A549 (cell line): ENCODE results near the gene ZGLP1. TPM values are rescaled to one million over a fixed set of nuclear protein-coding genes. Genes with fewer than 3 reads are reported as not detected.

Experiments used
- ATAC-seq, 2 experiments: fragments of 200-7000 bp in 1 of 2; fragments of >200 bp in 1 of 2; cut with Nextera tagmentation in 1 of 2; cut with Tn5 transposase in 1 of 2; 3 replicates each; pipeline versions ENCODE4 v1.8.0 to v1.9.1; 2018 to 2020; ENCODE audit warnings: mild to moderate bottlenecking in 1 of 2, moderate library complexity in 1 of 2
- CTCF ChIA-PET: fragments of 300-600 bp; sonication (Branson Sonifier 250); formaldehyde crosslinking; extraction: SDS; loops from one replicate; lab custom pipeline; 2021; ENCODE audit warnings: antibody characterized with exemption, inconsistent platforms; lab: Yijun Ruan, JAX
- POLR2A ChIA-PET: fragments of 350-600 bp; formaldehyde crosslinking; extraction: SDS; loops from one replicate; lab custom pipeline; 2021; ENCODE audit warnings: antibody characterized with exemption, inconsistent platforms; lab: Yijun Ruan, JAX
- DNase-seq, 2 experiments: peaks; one replicate each; pipeline versions ENCODE4 v3.0.0 to v3.0.0-alpha.2; 2011 to 2016; ENCODE audit warnings: low read depth in 1 of 2, low spot score in 1 of 2
- FAIRE-seq: peaks from 2 replicates; lab custom pipeline; 2011; peaks lifted over from hg19 to GRCh38; lab: Jason Lieb, UNC
- H3K27ac ChIP-seq, 2 experiments: fragments of >200 bp; sonication (Bioruptor Twin); formaldehyde crosslinking; 3 replicates each; pipeline ENCODE4 v1.5.1; 2016 to 2017
- H3K4me1 ChIP-seq: fragments of >200 bp; sonication (Bioruptor Twin); formaldehyde crosslinking; 3 replicates; pipeline ENCODE4 v1.6.1; 2016
- H3K4me2 ChIP-seq: fragments of >200 bp; sonication (Bioruptor Twin); formaldehyde crosslinking; 3 replicates; pipeline ENCODE4 v1.6.1; 2016
- H3K4me3 ChIP-seq: fragments of >200 bp; sonication (Bioruptor Twin); formaldehyde crosslinking; 3 replicates; pipeline ENCODE4 v1.5.1; 2016
- H3K9me3 ChIP-seq: fragments of >200 bp; sonication (Bioruptor Twin); formaldehyde crosslinking; 3 replicates; pipeline ENCODE4 v1.6.1; 2016
- BHLHE40 ChIP-seq: IDR thresholded peaks from 2 replicates; pipeline ENCODE4 v1.6.1; 2012; ENCODE audit warnings: low read depth, low read length, inconsistent platforms
- CBX2 ChIP-seq: fragments of 200-600 bp; sonication (generic); IDR thresholded peaks from 2 replicates; pipeline ENCODE4 v1.6.1; 2016; ENCODE audit warnings: low read depth, mild to moderate bottlenecking, borderline replicate concordance
- CEBPB ChIP-seq, 2 experiments: fragments of >200 bp in 1 of 2; sonication (Bioruptor Twin) in 1 of 2; formaldehyde crosslinking in 1 of 2; IDR thresholded peaks; 2 replicates each; pipeline ENCODE4 v1.6.1; 2012 to 2016
- CHD2 ChIP-seq: fragments of 150-350 bp; IDR thresholded peaks from 2 replicates; pipeline ENCODE4 v1.6.1; 2014; ENCODE audit warnings: low read length; ENCODE audit not compliant: partially characterized antibody
- CHD4 ChIP-seq: fragments of 200-600 bp; sonication (generic); IDR thresholded peaks from 2 replicates; pipeline ENCODE4 v1.6.1; 2016; ENCODE audit warnings: antibody characterized with exemption, mild to moderate bottlenecking, borderline replicate concordance
- EHF ChIP-seq: fragments of 250-450 bp; sonication (Bioruptor Pico); IDR thresholded peaks from 2 replicates; pipeline ENCODE4 v1.5.0; 2020; ENCODE audit warnings: mild to moderate bottlenecking
- ESRRA ChIP-seq: fragments of 150-350 bp; IDR thresholded peaks from 2 replicates; pipeline ENCODE4 v1.6.1; 2014; ENCODE audit warnings: mild to moderate bottlenecking, low read length, borderline replicate concordance
- FOSB ChIP-seq: fragments of 250-450 bp; sonication (Bioruptor Pico); IDR thresholded peaks from 2 replicates; pipeline ENCODE4 v1.5.0; 2020; ENCODE audit warnings: mild to moderate bottlenecking, moderate library complexity
- FOSL2 ChIP-seq, 2 experiments: fragments of 450-650 bp in 1 of 2; fragments of >200 bp in 1 of 2; sonication (Bioruptor Twin) in 1 of 2; formaldehyde crosslinking; IDR thresholded peaks; 2 replicates each; pipeline versions ENCODE4 v1.5.0 to v1.6.1; 2016 to 2020; ENCODE audit warnings: mild to moderate bottlenecking in 1 of 2, moderate library complexity in 1 of 2
- FOXS1 ChIP-seq: fragments of 250-450 bp; sonication (Bioruptor Pico); IDR thresholded peaks from 2 replicates; pipeline ENCODE4 v1.5.0; 2020; ENCODE audit warnings: mild to moderate bottlenecking, moderate library complexity
- GATA3 ChIP-seq: IDR thresholded peaks from 2 replicates; pipeline ENCODE4 v1.6.1; 2012; ENCODE audit warnings: borderline replicate concordance
- HES2 ChIP-seq: fragments of >200 bp; sonication (Bioruptor Twin); formaldehyde crosslinking; IDR thresholded peaks from 2 replicates; pipeline ENCODE4 v1.6.1; 2016
- HEYL ChIP-seq: fragments of 250-450 bp; sonication (Bioruptor Pico); IDR thresholded peaks from 2 replicates; pipeline ENCODE4 v1.8.0; 2021; ENCODE audit warnings: mild to moderate bottlenecking, moderate library complexity
- HOXB13 ChIP-seq: fragments of 250-450 bp; sonication (Bioruptor Pico); IDR thresholded peaks from 2 replicates; pipeline ENCODE4 v1.5.0; 2020; ENCODE audit warnings: low read depth, mild to moderate bottlenecking, moderate library complexity
- HOXB5 ChIP-seq: fragments of 250-450 bp; sonication (Bioruptor Pico); IDR thresholded peaks from 2 replicates; pipeline ENCODE4 v1.5.0; 2020; ENCODE audit warnings: mild to moderate bottlenecking, moderate library complexity
- JUN ChIP-seq, 2 experiments: fragments of >200 bp; sonication (Bioruptor Twin); formaldehyde crosslinking; IDR thresholded peaks; 2 replicates in 1 of 2; 3 replicates in 1 of 2; pipeline ENCODE4 v1.6.1; 2016 to 2017
- MAZ ChIP-seq: fragments of 150-350 bp; IDR thresholded peaks from 2 replicates; pipeline ENCODE4 v1.6.1; 2014; ENCODE audit warnings: antibody characterized with exemption, low read depth, low read length, borderline replicate concordance
- MYC ChIP-seq: IDR thresholded peaks from 2 replicates; pipeline ENCODE4 v1.6.1; 2012; ENCODE audit warnings: mild to moderate bottlenecking, inconsistent platforms, low read length, improper control_type of control experiment, borderline replicate concordance
- NFE2L2 ChIP-seq: fragments of 150-350 bp; conservative IDR thresholded peaks from 2 replicates; pipeline ENCODE4 v1.6.1; 2014; ENCODE audit warnings: low read length
- NPAS2 ChIP-seq: fragments of 250-450 bp; sonication (Bioruptor Pico); IDR thresholded peaks from 2 replicates; pipeline ENCODE4 v1.8.0; 2022; ENCODE audit warnings: mild to moderate bottlenecking, moderate library complexity, borderline replicate concordance
- RAD21 ChIP-seq, 2 experiments: fragments of >200 bp in 1 of 2; sonication (Bioruptor Twin) in 1 of 2; formaldehyde crosslinking in 1 of 2; IDR thresholded peaks in 1 of 2; conservative IDR thresholded peaks in 1 of 2; 2 replicates in 1 of 2; 3 replicates in 1 of 2; pipeline ENCODE4 v1.6.1; 2012 to 2018; ENCODE audit warnings: inconsistent platforms in 1 of 2
- RARB ChIP-seq: fragments of 250-450 bp; sonication (Bioruptor Pico); IDR thresholded peaks from 2 replicates; pipeline ENCODE4 v1.8.0; 2021; ENCODE audit warnings: mild to moderate bottlenecking, moderate library complexity
- RCOR1 ChIP-seq: fragments of 150-350 bp; IDR thresholded peaks from 2 replicates; pipeline ENCODE4 v1.6.1; 2014; ENCODE audit warnings: antibody characterized with exemption, low read length, low read depth
- RFX5 ChIP-seq: fragments of 450-650 bp; IDR thresholded peaks from 2 replicates; pipeline ENCODE4 v1.7.1; 2014; ENCODE audit warnings: antibody characterized with exemption, mild to moderate bottlenecking, moderate library complexity
- RNF2 ChIP-seq: fragments of 200-600 bp; sonication (generic); IDR thresholded peaks from 2 replicates; pipeline ENCODE4 v1.6.1; 2016; ENCODE audit warnings: low read depth, mild to moderate bottlenecking, antibody characterized with exemption, moderate library complexity, borderline replicate concordance
- SMC3 ChIP-seq: fragments of >200 bp; sonication (Bioruptor Twin); formaldehyde crosslinking; IDR thresholded peaks from 3 replicates; pipeline ENCODE4 v1.6.1; 2018; ENCODE audit warnings: inconsistent platforms
- SREBF2 ChIP-seq: fragments of 450-650 bp; IDR thresholded peaks from 2 replicates; pipeline ENCODE4 v1.6.1; 2014; ENCODE audit warnings: mild to moderate bottlenecking, moderate library complexity
- TFCP2L1 ChIP-seq: fragments of 250-450 bp; sonication (Bioruptor Pico); IDR thresholded peaks from 2 replicates; pipeline ENCODE4 v1.5.0; 2021; ENCODE audit warnings: mild to moderate bottlenecking
- TP53 ChIP-seq: fragments of 250-450 bp; sonication (Bioruptor Pico); IDR thresholded peaks from 2 replicates; pipeline ENCODE4 v1.5.0; 2021; ENCODE audit warnings: mild to moderate bottlenecking, moderate library complexity
- ZC3H11A ChIP-seq: fragments of 450-650 bp; IDR thresholded peaks from 2 replicates; pipeline ENCODE4 v1.6.1; 2014; ENCODE audit warnings: antibody characterized with exemption, mild to moderate bottlenecking
- WGBS: methylation state at CpG from one replicate; pipeline ENCODE4 v1.1.6; 2017; ENCODE audit errors: missing lambda C conversion rate; 5-methylcytosine and 5-hydroxymethylcytosine counted together
- polyA plus RNA-seq, 4 experiments: library from polyadenylated mRNA; depleted of rRNA in 3 of 4; stranded (reverse); fragments of >200 nt; fragmentation: RNase III in 1 of 4; extraction: RNeasy Plus Mini Kit Qiagen cat#74134 plus additional on column Dnase treatment in 1 of 4; gene quantifications; 2 replicates in 3 of 4; 3 replicates in 1 of 4; pipeline ENCODE4 v1.2.3, GENCODE V29; 2011 to 2017
- TF ChIP-seq, protein P1 (sequence below): fragments of 150-350 bp; IDR thresholded peaks from 2 replicates; pipeline ENCODE4 v1.6.1; 2014; ENCODE audit warnings: low read depth, mild to moderate bottlenecking, low read length
- TF ChIP-seq, protein P2 (sequence below): fragments of 200-600 bp; sonication (generic); IDR thresholded peaks from 2 replicates; pipeline ENCODE4 v1.6.1; 2016; ENCODE audit warnings: antibody characterized with exemption, mild to moderate bottlenecking, moderate library complexity

ZGLP1 gene
- polyA plus RNA-seq, 2 of the 4 experiments (the other 2 are of a cell fraction), result 0.84 to 1.9 TPM

DNA sequence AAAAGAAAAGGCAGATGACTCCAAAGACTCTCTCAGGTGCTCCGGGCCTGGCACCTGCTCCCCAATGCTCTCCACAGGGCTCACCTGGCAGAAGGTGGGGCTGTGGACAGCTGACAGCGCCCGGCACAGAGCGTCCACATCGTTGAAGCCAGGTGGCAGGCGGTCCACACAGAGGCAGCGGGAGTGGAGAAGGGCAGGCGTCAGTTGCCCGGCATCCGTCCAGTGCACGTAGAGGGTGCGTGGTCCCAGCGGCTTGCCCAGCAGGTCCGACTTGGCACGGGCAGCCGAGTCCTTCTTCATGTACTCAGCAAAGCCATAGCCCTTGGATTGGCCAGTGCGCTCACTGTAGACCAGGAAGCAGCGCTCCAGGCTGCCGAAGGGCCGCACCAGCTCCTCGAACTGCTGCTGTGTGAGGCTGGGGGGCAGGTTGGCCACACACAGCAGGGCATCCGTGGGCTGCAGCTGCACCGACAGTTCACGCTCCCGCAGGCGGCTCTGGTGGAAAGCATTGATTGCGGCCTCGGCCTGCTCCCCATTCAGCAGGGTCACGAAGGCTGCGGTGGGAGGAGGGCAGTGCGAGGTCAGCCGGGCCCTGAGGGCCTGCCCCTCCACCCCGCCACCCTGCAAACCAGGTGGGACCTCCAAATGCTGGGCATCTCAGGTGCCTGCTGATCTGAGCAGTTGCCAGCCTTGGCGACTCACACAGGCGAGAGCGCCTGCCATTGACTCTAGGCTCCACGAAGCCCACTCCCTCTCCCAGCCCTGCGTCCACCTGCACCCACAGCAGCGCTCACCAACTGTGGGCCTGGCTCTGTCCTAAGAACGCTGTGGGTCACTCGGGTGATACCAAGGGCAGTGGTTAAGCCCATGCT, 19.2 kb upstream of the ZGLP1 start (continued):
- no peak for TF ChIP-seq RFX5

DNA sequence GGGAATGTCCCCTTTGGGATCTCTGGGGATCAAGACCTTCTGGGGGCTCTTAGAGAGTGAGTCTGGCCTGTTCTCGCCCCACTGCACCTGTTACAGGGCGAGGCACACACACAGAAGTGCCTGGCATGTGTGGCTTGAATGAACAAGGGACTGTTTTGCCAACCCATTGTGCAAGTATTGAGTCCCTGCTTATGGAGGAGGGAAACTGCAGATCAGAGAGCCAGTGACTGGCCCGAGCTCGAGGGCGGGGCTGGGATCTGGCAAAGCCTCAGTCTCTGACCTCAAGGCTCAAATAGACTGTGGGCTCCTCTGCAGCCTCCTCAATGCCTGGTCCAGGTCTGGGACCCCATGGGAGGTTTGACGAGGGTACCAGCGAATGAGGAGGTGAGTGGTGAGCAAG, 18.2 kb upstream of the ZGLP1 start:
- no peak for ATAC-seq
- Histone ChIP-seq H3K27ac (no peak overlapping the region), H3K4me3 (no peak overlapping the region), H3K4me2 (no peak overlapping the region)
- TF ChIP-seq RAD21 (conservative IDR thresholded peaks at IDR 0.05 in 1 of 2, IDR thresholded peaks at IDR 0.05 in 1 of 2) (no peak), BHLHE40 (no peak), HOXB13 (no peak), CHD4 (no peak), TP53 (no peak), RNF2 (no peak), ESRRA (no peak), CBX2 (no peak), JUN (IDR thresholded peaks at IDR 0.05) (no peak), CHD2 (no peak), FOSB (no peak), SMC3 (no peak), CEBPB (IDR thresholded peaks at IDR 0.05) (no peak), GATA3 (no peak), TFCP2L1 (no peak), RCOR1 (no peak), MYC (no peak), SREBF2 (no peak), NPAS2 (CRISPR knock-in tag) (no peak)
- TF ChIP-seq, protein P1, sequence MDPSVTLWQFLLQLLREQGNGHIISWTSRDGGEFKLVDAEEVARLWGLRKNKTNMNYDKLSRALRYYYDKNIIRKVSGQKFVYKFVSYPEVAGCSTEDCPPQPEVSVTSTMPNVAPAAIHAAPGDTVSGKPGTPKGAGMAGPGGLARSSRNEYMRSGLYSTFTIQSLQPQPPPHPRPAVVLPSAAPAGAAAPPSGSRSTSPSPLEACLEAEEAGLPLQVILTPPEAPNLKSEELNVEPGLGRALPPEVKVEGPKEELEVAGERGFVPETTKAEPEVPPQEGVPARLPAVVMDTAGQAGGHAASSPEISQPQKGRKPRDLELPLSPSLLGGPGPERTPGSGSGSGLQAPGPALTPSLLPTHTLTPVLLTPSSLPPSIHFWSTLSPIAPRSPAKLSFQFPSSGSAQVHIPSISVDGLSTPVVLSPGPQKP, result no peak
- TF ChIP-seq, all 56 proteins: peak for 0
- no peak for DNase-seq
- ChIA-PET CTCF (interaction anchor here (1.6 to 2.3 kb wide), 2 partner anchors 58 to 68 kb away, joined by 5 to 9 read pairs; partner anchors contain the start of gene ICAM1), POLR2A (interaction anchor here (0.6 kb wide), 1 partner anchor 85 kb away, joined by 4 read pairs; no protein-coding TSS in a partner anchor)
- WGBS, result 90% methylated on average over 4 of the region's 7 CpGs
- H3K9me3 ChIP-seq, result no peaks in the 10 kb centered on the region
- peaks cover 9% of the 10 kb centered on the region; the same call in 1 of the 3 replicates for H3K4me1 ChIP-seq
- FAIRE-seq, result no peak

- WGBS, result 90% methylated on average over 7 of the region's 8 CpGs
- H3K4me3 ChIP-seq, result no peak overlapping the region
- no peak for FAIRE-seq
- no peaks in the 10 kb centered on the region for H3K4me1 ChIP-seq
- no peak overlapping the region for H3K4me2 ChIP-seq
- no peak overlapping the region for H3K27ac ChIP-seq
- ChIA-PET CTCF (interaction anchor here (1.3 kb wide), 1 partner anchor 67 kb away, joined by 6 read pairs; no protein-coding TSS in a partner anchor), POLR2A (no interaction called here)
- H3K9me3 ChIP-seq, result no peaks in the 10 kb centered on the region
- DNase-seq, result no peak
- no peak for ATAC-seq
- TF ChIP-seq NFE2L2, result no peak
- no peak for TF ChIP-seq MAZ
- TF ChIP-seq TFCP2L1, result no peak
- TF ChIP-seq, protein P2, sequence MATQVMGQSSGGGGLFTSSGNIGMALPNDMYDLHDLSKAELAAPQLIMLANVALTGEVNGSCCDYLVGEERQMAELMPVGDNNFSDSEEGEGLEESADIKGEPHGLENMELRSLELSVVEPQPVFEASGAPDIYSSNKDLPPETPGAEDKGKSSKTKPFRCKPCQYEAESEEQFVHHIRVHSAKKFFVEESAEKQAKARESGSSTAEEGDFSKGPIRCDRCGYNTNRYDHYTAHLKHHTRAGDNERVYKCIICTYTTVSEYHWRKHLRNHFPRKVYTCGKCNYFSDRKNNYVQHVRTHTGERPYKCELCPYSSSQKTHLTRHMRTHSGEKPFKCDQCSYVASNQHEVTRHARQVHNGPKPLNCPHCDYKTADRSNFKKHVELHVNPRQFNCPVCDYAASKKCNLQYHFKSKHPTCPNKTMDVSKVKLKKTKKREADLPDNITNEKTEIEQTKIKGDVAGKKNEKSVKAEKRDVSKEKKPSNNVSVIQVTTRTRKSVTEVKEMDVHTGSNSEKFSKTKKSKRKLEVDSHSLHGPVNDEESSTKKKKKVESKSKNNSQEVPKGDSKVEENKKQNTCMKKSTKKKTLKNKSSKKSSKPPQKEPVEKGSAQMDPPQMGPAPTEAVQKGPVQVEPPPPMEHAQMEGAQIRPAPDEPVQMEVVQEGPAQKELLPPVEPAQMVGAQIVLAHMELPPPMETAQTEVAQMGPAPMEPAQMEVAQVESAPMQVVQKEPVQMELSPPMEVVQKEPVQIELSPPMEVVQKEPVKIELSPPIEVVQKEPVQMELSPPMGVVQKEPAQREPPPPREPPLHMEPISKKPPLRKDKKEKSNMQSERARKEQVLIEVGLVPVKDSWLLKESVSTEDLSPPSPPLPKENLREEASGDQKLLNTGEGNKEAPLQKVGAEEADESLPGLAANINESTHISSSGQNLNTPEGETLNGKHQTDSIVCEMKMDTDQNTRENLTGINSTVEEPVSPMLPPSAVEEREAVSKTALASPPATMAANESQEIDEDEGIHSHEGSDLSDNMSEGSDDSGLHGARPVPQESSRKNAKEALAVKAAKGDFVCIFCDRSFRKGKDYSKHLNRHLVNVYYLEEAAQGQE, result no peak
- TF ChIP-seq HES2, result no peak
- no peak for TF ChIP-seq RAD21 (conservative IDR thresholded peaks at IDR 0.05 in 1 of 2, IDR thresholded peaks at IDR 0.05 in 1 of 2)
- no peak for TF ChIP-seq GATA3
- no peak for TF ChIP-seq HEYL (CRISPR knock-in tag)
- no peak for TF ChIP-seq HOXB13
- TF ChIP-seq RARB (CRISPR knock-in tag), result no peak
- no peak for TF ChIP-seq CBX2
- TF ChIP-seq HOXB5 (CRISPR knock-in tag), result no peak
- TF ChIP-seq ZC3H11A, result no peak
- no peak for TF ChIP-seq RCOR1
- TF ChIP-seq FOXS1, result no peak
- TF ChIP-seq EHF (CRISPR knock-in tag), result no peak
- no peak for TF ChIP-seq FOSL2 (IDR thresholded peaks at IDR 0.05)
- TF ChIP-seq FOSL2 (CRISPR knock-in tag; IDR thresholded peaks at IDR 0.05), result no peak
Observed at GRCh38 chr19:10325732-10326131, 16.1 kb upstream of the ZGLP1 start.
